Activated T-cell treated with anti-CD3 and anti-CD28 coated beads for 24 hours (primary cell): ENCODE measurements around the gene NTN3.

Source experiments
- DNase-seq: peaks from one replicate; pipeline ENCODE4 v3.0.0-alpha.2; 2020; ENCODE audit warnings: low read depth

NTN3 gene

DNA sequence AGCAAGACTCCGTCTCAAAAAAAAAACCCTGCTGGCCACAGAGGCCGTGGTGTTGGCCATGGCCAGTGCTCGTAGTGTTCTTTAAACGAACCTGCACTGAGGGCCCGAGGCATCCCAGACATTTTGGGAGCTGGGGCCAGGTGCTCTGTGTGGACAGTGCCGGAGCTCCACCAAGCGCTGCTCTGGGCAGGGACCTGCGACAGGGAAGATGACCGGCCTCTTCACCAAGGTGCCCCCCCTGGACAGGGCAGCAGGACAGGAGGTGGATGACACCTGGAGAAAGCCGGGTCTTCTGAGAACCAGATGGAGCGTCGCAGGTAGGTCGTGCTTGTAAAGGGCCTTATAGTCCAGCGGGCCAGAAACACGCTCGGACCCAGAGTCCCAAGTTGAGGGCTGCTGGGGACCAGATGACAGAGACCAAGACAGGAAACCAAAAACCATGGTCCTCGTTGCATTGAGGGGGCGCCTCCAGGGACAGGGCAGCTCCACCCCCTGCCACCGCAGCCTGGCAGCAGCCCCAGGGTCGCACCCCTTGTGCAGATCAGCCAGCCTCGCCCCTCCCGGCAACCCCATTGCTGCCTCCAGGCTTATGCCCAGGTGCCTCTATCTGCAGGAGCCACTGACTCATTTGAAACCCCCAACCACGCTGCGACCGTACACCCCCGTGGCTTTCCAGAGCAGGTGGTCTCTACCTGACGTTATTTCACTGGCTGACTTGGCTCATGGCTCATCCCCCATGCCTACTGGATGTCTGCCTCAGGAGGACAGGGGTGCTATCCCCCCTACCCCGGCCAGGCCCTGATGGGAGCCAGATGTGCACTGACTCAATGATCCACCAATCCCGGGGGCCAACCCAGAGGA lies 4.2 kb upstream of the NTN3 start:
- no peak for DNase-seq

DNA sequence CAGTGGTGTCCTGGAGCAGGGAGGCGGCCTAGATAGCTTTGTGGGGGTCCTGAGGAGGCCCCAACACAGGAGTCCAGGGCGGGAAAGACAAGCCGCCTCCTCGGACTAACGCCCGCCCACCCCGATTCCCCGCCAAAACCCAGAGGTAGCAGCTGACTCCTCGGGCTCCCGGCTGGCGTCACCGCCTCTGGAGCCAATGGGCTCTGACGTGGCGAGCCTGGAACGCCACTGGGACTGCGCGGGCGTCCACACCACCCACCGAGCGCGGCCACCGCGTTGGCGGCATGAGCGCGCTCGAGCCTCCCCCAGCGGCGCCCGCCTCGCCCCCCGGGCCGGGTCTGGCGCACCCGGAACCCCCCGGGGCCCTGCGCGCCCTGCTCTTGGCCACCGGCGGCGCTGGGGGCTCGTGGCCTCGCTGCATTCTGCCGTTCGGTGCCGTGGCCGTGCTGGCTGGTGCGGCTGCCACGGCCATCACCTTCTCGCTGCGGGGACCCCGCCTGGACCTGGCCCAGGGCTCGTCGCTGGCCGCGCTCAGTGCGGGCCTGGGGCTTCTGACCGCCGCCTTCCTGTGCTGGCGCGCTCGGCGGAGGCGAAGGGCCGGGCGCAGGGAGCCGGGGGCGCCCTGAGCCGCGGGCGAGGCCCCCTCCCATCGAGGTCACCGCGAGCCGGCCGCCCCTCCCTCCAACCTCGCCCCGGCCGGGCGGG lies 3.4 kb upstream of the NTN3 start:
- no peak for DNase-seq

DNA sequence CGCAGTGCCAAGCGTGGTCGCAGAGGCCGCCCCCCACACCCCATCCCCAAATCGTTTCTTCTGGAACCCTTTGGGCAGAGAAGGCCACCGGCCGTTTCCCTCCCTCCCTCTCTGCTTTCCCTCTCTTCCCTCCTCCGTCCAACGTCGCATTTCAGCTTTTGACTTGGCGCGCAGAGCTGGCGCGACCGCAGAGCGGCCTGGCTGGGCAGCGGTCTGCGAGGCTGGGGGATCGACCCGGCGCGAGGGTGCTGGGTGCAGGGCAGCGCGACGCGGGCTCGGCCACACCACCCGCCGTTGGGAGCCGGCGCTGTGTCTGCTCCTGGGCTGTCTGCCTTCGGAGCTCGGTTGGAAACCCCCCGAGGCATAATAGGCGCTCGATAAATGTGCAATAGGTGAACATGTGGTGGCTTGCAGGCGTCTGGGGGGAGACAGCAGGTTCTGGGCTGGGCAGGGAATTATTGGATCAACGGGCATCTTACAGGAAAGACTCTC lies 2.8 kb upstream of the NTN3 start:
- no peak for DNase-seq

DNA sequence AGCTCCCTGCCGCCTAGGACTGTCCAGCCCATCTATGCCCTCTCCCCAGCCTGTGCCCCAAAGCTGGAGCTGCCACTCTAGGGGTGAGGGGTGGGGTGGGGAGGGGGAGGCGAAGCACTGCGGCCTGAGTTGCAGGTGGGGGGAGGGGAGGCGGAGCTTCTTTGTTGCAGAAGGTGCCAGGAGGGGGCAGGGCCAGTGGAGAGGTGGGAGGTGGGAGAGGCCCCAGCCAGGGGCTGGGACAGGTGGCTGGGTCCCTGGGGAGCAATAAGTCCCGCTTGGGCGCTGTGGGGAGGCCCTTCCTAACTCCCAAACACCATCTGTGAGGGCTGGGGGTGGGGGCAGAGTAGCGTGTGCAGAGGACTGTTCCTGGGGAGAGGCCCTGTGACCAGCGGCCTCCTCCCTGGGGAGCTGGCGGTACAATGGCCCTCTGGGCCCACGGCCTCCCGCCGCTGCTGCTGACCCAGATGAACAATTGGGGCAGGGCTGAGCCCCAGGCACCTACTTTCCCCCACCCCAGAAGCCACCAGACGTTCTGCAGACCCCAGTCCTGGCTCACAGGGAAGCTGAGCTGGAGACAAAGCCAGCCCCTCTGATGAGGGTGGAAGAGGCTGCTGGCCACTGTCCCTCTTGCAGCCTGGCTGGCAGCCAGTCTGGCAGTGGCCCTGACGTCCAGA lies 2.2 kb upstream of the NTN3 start:
- DNase-seq: no peak

DNA sequence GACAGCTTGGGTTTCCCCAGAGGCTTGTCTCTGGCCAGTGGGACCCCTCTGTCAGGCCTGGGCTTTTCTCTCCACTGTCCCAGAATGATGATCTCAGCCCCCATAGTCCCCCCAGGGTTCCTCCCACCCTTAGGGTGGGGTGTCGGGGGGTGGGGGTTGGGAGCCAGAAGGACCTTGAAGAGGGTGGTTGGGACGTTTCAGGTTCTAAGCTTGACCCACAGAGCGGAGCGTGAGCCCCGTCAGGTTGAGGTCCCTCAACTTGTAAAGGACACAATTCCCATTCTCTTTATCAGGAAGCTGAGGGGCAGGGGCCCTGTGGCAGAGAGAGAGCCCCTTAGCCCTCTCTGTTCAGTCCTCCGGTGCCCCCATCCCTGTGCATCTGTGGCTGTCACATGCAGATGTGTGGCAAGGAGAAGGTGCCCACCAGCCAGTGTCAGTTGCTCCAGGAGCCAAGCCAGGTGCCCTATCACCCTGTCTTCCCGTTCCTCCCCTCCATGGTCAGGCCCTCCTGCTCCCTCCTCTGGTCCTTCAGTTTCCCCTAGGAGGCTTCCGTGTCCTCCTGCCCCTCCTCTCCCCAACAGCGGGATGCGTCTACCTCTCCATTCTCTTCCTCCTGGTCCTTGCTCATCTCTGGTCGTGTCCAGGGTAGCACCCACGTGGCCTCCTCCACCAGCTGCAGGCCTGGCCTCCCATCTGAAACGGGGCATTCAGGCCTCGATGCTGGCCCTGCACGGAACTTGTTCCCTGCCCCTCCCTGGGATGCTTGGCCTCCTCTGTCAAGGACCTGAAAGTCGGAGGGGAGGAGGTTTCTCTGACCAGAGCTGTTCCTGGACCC lies 1.5 kb upstream of the NTN3 start:
- no peak for DNase-seq

DNA sequence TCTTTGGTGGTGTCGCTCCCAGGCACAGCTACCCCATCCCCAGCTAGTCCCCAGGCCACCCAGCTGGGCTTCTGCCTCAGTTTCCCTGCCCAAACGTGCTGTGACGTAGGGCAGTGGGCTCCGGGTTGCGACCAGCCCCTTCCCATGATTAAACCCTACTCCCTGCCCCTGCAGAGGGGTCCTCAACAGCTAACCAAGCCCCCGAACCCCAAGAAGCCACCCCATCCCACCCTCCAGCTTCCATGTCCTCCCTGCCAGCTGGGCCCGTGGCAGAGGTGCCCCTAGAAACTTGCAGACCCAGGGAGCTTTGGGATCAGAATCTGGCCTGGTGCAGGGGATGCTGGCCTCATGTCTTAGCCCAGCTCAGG lies 879 bp upstream of the NTN3 start:
- DNase-seq: no peak

DNA sequence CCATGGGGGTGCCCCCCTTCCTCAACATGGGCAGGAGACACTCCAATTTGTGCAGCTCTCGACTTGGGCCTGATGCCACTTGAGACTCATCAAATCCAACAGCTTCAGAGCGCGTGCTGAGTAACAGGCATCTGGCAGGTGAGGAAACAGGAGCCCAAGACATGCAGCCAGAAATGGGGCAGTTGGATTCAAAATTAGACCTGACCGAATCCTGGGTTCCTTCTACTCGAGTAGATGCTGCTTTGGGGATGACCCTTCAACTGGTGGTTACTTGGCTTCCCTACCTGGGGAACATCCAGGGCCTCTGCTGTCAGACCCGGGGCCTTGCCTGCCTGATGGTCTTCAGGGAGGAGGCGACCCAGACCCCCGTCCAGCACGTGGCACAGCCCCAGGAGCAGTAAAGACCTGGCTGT lies 488 bp upstream of the NTN3 start:
- DNase-seq: no peak

DNA sequence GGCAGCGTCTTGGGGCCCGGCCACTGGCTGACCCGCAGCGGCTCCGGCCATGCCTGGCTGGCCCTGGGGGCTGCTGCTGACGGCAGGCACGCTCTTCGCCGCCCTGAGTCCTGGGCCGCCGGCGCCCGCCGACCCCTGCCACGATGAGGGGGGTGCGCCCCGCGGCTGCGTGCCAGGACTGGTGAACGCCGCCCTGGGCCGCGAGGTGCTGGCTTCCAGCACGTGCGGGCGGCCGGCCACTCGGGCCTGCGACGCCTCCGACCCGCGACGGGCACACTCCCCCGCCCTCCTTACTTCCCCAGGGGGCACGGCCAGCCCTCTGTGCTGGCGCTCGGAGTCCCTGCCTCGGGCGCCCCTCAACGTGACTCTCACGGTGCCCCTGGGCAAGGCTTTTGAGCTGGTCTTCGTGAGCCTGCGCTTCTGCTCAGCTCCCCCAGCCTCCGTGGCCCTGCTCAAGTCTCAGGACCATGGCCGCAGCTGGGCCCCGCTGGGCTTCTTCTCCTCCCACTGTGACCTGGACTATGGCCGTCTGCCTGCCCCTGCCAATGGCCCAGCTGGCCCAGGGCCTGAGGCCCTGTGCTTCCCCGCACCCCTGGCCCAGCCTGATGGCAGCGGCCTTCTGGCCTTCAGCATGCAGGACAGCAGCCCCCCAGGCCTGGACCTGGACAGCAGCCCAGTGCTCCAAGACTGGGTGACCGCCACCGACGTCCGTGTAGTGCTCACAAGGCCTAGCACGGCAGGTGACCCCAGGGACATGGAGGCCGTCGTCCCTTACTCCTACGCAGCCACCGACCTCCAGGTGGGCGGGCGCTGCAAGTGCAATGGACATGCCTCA lies 773 bp downstream of the NTN3 start:
- DNase-seq: no peak

DNA sequence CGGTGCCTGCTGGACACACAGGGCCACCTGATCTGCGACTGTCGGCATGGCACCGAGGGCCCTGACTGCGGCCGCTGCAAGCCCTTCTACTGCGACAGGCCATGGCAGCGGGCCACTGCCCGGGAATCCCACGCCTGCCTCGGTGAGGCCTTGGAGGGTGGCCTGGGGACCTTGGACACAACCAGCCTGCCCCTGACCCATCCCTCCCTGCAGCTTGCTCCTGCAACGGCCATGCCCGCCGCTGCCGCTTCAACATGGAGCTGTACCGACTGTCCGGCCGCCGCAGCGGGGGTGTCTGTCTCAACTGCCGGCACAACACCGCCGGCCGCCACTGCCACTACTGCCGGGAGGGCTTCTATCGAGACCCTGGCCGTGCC lies 1.4 kb downstream of the NTN3 start:
- no peak for DNase-seq

DNA sequence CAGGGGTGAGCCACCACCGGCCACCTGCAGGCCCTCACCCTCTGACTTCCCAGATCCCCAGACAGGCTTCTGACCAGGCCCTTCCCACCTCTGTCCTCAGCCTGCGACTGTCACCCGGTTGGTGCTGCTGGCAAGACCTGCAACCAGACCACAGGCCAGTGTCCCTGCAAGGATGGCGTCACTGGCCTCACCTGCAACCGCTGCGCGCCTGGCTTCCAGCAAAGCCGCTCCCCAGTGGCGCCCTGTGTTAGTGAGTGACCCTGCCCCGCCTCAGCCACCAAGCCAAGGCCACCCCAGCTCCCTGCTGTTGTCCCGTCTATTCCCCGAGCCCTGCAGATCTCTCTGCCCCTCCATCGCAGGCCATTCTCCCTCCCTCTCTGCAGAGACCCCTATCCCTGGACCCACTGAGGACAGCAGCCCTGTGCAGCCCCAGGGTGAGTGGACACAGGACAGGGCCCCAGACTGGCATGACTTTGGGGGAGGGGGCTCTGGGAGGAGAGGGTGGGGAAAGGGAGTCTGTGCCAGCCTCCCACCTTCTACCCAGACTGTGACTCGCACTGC lies 1.9 kb downstream of the NTN3 start:
- no peak for DNase-seq

DNA sequence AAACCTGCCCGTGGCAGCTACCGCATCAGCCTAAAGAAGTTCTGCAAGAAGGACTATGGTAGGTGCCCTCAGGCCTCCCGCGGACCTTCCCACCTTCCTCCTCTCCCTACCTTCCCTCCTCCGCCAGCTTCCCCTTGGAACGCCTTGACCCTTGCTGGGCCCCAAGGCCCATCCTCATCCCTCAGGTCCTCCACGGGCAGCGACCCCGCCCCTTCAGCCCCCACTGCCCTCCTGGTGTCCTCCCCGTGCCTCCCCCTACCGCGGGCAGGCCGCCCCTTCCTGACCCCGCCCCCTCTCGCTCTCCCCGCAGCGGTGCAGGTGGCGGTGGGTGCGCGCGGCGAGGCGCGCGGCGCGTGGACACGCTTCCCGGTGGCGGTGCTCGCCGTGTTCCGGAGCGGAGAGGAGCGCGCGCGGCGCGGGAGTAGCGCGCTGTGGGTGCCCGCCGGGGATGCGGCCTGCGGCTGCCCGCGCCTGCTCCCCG lies 2.4 kb downstream of the NTN3 start:
- DNase-seq: no peak

DNA sequence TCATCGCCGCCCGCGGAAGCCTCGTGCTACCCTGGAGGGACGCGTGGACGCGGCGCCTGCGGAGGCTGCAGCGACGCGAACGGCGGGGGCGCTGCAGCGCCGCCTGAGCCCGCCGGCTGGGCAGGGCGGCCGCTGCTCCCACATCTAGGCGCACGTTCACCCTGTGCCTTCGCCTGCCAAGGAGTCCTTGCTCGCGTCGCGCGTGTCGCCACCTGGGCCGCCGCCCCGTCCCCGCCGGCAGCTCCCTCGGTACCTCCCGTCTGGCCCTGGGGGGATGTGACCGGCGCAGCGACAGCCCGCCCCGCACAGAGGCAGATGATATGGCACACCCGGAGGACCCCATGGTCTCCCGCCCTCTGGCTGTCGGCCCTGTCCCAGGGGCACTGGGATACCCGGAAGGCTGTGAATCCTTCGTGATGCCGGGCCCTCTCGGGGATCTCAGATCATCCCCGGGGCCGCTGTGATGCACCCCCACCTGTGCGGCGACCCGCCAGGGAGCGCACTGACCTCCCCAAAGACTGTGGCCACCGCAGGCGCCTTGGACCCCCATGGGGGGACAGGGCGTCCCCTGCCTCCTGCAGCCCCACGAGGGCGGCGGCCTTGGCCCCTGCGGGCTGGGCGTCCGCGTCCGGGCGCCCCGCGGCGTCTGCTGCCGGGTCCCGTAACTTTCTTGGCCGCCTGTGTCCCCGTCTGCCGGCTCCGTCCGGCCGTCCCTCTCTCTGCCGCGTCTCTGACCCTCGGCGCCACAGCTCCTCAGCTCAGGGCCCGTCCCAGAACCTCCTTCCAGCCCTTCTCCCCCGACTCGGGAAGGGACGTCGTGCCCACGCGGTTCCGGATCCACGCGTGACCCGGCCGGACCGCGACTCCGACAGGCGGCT lies 3.1 kb downstream of the NTN3 start:
- peak; percentile 38 for DNase-seq

DNA sequence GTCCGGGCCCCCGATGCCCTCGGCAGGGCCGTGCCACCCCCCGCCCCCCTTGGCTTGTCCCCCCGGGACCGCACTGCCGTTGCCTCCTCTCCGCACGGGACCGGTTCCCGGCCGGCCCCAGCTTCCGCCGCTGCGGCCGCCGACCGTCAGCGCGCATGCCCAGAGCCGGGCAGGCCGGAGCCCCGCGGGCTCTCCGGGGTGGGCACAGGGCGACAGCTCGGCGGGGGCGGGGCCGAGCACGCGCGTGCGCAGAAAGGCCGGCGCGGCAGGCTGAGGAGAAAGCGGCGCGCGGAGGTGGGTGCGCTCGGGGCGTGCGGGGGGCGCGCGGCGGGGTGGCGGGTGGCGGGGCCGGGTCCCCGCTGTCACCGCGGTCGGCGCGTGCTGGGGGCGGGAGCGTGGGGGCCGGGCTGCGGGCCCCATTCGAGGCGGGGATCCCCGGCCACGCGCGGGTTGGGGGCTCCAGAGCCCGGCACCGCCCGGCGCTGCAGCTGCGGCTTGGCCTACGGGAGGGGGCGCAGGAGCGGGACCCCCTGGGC lies 3.8 kb downstream of the NTN3 start, which contains the start of gene TBC1D24:
TBC1D24 (plus strand) TSS at position 251 of the 536 bp plus-strand sequence. CDS start 21,022 bp downstream, outside the sequence.
- peak; percentile 77 for DNase-seq

DNA sequence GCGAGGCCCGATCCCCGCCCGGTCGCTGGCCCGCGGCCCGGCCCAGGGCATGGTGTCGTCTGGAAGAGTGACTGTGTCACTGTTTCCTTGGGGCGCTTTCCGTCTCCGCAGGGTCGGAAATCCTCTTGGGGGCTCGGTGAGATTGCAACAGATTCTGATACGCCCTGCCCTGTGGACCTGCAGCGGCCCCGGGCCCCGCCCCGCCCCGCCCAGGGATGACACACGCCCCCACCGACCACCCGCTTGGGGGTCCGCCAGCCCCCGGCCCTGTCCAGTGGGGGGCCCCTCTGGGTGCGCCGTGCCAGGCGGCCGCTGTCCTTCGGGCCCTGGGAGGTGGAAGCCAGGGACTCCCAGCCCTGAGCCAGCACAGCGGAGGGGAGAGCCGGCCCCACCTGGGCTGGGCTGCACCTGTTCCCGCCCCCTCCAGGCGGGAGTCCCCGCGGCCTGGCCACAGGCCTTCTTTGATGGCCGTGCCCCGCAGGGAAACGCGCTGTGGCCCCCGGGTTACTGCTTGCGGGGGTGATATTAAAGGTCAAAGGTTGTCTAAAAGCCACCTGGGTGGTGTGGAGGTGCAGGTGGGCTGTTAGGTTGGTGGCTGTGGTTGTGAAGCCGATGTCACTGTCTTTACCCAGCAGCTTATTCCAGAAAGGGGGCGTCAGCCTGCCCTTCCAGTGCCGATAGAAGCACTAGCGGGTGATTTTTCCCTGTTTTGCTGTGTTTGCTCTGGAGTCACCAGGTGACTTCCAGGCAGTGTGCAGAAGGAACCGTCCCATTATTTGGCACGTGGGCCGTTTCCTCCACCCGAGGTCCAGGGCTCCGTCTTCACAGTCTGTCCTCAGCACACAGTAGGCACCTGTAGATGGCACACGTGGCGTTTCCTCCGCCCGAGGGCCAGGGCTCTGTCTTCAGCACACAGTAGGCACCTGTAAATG lies 4.6 kb downstream of the NTN3 start:
- no peak for DNase-seq

DNA sequence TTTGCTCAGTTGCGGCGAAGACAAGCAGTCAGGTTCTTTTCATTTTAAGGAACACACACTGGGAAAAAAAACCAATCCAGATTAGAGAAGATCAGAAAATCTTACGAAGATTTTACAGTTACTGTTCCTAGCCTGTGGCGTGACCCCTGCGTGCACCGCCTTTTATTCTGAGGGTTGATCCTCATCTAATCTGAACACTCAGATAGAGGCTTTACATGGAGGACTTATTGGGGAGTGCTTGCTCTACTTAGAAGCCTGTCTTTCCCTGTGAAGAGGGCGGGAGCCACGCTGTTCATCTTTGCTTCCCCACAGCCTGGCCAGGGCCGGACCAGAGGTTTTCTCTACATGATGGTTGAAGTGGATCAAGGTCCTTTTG lies 5.2 kb downstream of the NTN3 start:
- no peak for DNase-seq

DNA sequence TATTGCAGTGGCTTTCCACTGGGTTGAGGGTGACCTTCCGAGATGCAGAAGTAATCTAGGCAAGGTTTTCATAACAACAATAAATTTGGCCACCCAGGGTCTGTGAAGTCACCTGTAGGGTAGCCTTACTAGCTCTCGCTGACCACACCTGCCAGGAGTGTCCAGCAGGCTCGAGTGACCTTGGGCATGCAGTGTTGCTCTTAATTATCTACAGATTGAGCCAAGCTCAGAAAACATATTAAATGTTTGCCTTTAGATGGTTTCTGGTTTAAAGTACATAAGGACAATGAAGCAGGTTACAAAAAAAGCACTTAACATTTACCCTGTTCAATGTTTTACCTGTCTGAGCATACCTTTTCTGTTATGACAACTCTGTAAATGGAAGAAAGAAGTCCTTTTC lies 5.6 kb downstream of the NTN3 start:
- no peak for DNase-seq

DNA sequence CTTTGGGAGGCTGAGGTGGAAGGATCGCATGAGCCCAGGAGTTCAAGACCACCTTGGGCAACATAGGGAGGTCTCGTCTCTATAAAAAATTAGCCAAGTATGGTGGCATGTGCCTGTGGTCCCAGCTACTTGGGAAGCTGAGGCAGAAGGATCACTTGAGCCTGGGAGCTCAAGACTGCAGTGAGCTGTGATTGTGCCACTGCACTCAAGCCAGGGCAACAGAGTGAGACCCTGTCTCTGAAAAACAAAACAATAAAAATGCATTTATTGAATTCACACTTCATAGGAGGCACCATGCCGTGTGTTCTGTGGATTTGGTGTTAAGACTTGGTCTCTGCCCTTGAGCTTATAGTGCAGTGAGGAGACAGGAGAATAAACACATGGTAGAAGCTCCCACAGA lies 6.2 kb downstream of the NTN3 start:
- DNase-seq: no peak

DNA sequence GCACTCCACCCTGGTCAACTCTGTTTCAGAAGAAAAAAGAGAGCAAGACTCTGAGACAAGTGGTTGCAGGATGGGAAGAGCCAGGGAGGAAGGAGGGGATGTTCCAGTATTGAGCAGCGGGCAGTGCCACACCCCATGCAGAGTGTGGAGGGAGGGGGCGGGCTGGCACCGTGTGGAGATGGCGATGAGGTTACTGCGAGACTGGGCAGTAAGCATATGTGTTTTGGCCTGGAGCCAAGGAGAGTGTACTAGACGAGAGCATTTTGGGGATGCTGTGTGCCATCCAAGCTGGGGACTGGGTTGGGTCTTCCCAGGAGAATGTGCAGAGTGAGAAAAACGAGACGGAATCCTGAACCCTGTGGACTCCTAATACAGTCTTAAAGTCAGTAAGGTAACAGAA lies 7.2 kb downstream of the NTN3 start:
- no peak for DNase-seq
